NCI-H526 treated with DMSO at 0.1 percent for 48 hours (cell line): ENCODE data around the gene FLVCR2.

Source experiments
- DNase-seq: peaks from one replicate; lab custom pipeline; 2025; lab: John Stamatoyannopoulos, UW

The FLVCR2 gene

GRCh38 chr14:75631453-75631831 is 53.0 kb downstream of the FLVCR2 start:
- no peak for DNase-seq

- no peak for DNase-seq
Observed at GRCh38 chr14:75634848-75635247, 56.4 kb downstream of the FLVCR2 start.

GRCh38 chr14:75636100-75636692 is 57.8 kb downstream of the FLVCR2 start:
- no peak for DNase-seq

- no peak for DNase-seq
Observed at GRCh38 chr14:75640876-75641275, 62.5 kb downstream of the FLVCR2 start.

GRCh38 chr14:75643985-75644384 is 65.6 kb downstream of the FLVCR2 start:
- no peak for DNase-seq

- no peak for DNase-seq
Observed at GRCh38 chr14:75645056-75645455, 66.6 kb downstream of the FLVCR2 start.

- no peak for DNase-seq
Observed at GRCh38 chr14:75646762-75647161, 68.3 kb downstream of the FLVCR2 start.

- DNase-seq = no peak
Observed at GRCh38 chr14:75647640-75648039, 69.2 kb downstream of the FLVCR2 start.

- DNase-seq = no peak
Observed at GRCh38 chr14:75648066-75648838, 69.8 kb downstream of the FLVCR2 start.

GRCh38 chr14:75649337-75649736 is 70.9 kb downstream of the FLVCR2 start:
- DNase-seq = no peak

- DNase-seq = no peak
Observed at GRCh38 chr14:75649773-75650172, 71.4 kb downstream of the FLVCR2 start.

- DNase-seq = no peak
Observed at GRCh38 chr14:75650253-75651058, 72.0 kb downstream of the FLVCR2 start.

- no peak for DNase-seq
Observed at GRCh38 chr14:75653563-75653962, 75.1 kb downstream of the FLVCR2 start.

GRCh38 chr14:75654127-75654732 is 75.8 kb downstream of the FLVCR2 start:
- DNase-seq = peak; percentile 19

- no peak for DNase-seq
Observed at GRCh38 chr14:75655235-75655634, 76.8 kb downstream of the FLVCR2 start.

- DNase-seq = no peak
Observed at GRCh38 chr14:75657331-75657730, 78.9 kb downstream of the FLVCR2 start.

- no peak for DNase-seq
Observed at GRCh38 chr14:75658957-75659356, 80.5 kb downstream of the FLVCR2 start.

- DNase-seq = no peak
Observed at GRCh38 chr14:75660238-75660629, 81.8 kb downstream of the FLVCR2 start.

- DNase-seq = peak; percentile 98
Observed at GRCh38 chr14:75660630-75661498, 82.4 kb downstream of the FLVCR2 start, which contains the start of the genes ERG28 and TTLL5. Gene ERG28 (minus strand): TSS chr14:75660876. CDS start chr14:75657502, 3,374 bp downstream. Gene TTLL5 (plus strand): TSS chr14:75661246. CDS start chr14:75663150, 1,904 bp downstream.

GRCh38 chr14:75661499-75661814 is 83.0 kb downstream of the FLVCR2 start:
- peak; percentile 45 for DNase-seq

- no peak for DNase-seq
Observed at GRCh38 chr14:75662966-75663365, 84.5 kb downstream of the FLVCR2 start.
